Keratinocyte (primary cell): ENCODE results near the gene PHOX2A. TPM values are rescaled to one million over a fixed set of nuclear protein-coding genes. Genes with fewer than 3 reads are reported as not detected.

Experiments used
- DNase-seq: peaks from one replicate; pipeline ENCODE4 v3.0.0-alpha.2; 2011; ENCODE audit warnings: low read depth, missing footprints, low spot score
- FAIRE-seq: peaks from 2 replicates; lab custom pipeline; 2011; peaks lifted over from hg19 to GRCh38; lab: Jason Lieb, UNC
- H2AFZ ChIP-seq: 2 replicates; pipeline ENCODE4 v1.6.0; 2012; ENCODE audit warnings: low read length, control low read depth, inconsistent platforms; ENCODE audit not compliant: control insufficient read depth
- H3K27ac ChIP-seq: 2 replicates; pipeline ENCODE4 v1.5.1; 2011; ENCODE audit warnings: low read length; ENCODE audit not compliant: control insufficient read depth, insufficient read depth
- H3K27me3 ChIP-seq: 3 replicates; pipeline ENCODE4 v1.6.0; 2011; ENCODE audit warnings: low read length; ENCODE audit not compliant: control insufficient read depth, insufficient read depth; ENCODE audit errors: extremely low read depth
- H3K36me3 ChIP-seq, 2 experiments: 2 replicates in 1 of 2; 3 replicates in 1 of 2; pipeline ENCODE4 v1.5.1; 2011; ENCODE audit warnings: low read length in 2 of 2, mild to moderate bottlenecking in 1 of 2; ENCODE audit not compliant: control insufficient read depth in 2 of 2, insufficient read depth in 2 of 2; ENCODE audit errors: extremely low read depth in 1 of 2
- H3K4me1 ChIP-seq: 3 replicates; pipeline ENCODE4 v1.5.1; 2011; ENCODE audit warnings: low read length; ENCODE audit not compliant: control insufficient read depth, insufficient read depth; ENCODE audit errors: extremely low read depth
- H3K4me2 ChIP-seq: 3 replicates; pipeline ENCODE4 v1.6.0; 2011; ENCODE audit warnings: low read depth, low read length; ENCODE audit not compliant: control insufficient read depth, insufficient read depth; ENCODE audit errors: extremely low read depth
- H3K4me3 ChIP-seq, 3 experiments: fragments of 200-600 bp in 1 of 3; sonication (generic) in 1 of 3; 2 replicates in 2 of 3; 3 replicates in 1 of 3; pipeline ENCODE4 v1.5.1; 2011 to 2016; ENCODE audit warnings: low read length in 3 of 3, mild to moderate bottlenecking in 3 of 3, control low read depth in 2 of 3, inconsistent platforms in 1 of 3, low read depth in 1 of 3, mixed read lengths in 1 of 3, mixed run types in 1 of 3, moderate library complexity in 1 of 3; ENCODE audit not compliant: control insufficient read depth in 2 of 3, insufficient read depth in 2 of 3; ENCODE audit errors: extremely low read depth in 1 of 3
- H3K79me2 ChIP-seq: 2 replicates; pipeline ENCODE4 v1.6.0; 2012; ENCODE audit warnings: low read length; ENCODE audit not compliant: control insufficient read depth, insufficient read depth
- H3K9ac ChIP-seq: 3 replicates; pipeline ENCODE4 v1.6.0; 2011; ENCODE audit warnings: low read length; ENCODE audit not compliant: control insufficient read depth, insufficient read depth; ENCODE audit errors: extremely low read depth
- H3K9me1 ChIP-seq: 3 replicates; pipeline ENCODE4 v1.6.0; 2011; ENCODE audit warnings: low read length; ENCODE audit not compliant: control insufficient read depth, insufficient read depth; ENCODE audit errors: extremely low read depth
- H3K9me3 ChIP-seq: 2 replicates; pipeline ENCODE4 v1.5.1; 2012; ENCODE audit warnings: low read depth, low read length; ENCODE audit not compliant: control insufficient read depth
- H4K20me1 ChIP-seq: 3 replicates; pipeline ENCODE4 v1.6.0; 2011; ENCODE audit warnings: low read length; ENCODE audit not compliant: control insufficient read depth, insufficient read depth; ENCODE audit errors: extremely low read depth
- CTCF ChIP-seq, 3 experiments: IDR thresholded peaks in 1 of 3; conservative IDR thresholded peaks in 1 of 3; optimal IDR thresholded peaks in 1 of 3; 2 replicates in 2 of 3; 3 replicates in 1 of 3; pipeline versions ENCODE3 to v1.5.1; 2011; ENCODE audit warnings: low read length in 3 of 3, mild to moderate bottlenecking in 3 of 3, moderate library complexity in 2 of 3, control low read depth in 1 of 3, inconsistent platforms in 1 of 3; ENCODE audit not compliant: insufficient read depth in 2 of 3; ENCODE audit errors: extremely low read depth in 1 of 3
- EZH2 ChIP-seq: IDR thresholded peaks from one replicate; pipeline ENCODE4 v1.6.1; 2012; ENCODE audit warnings: inconsistent platforms, mild to moderate bottlenecking, low read length, moderate library complexity
- dilution Hi-C: fragments of 300-500 bp; cut with MboI; formaldehyde crosslinking; loops from one replicate; pipeline ENCODE4 v1.7.0; 2020; ENCODE audit warnings: low sequenced_read_pairs; ENCODE audit not compliant: extremely low pct_ligation_motif_present
- polyA plus RNA-seq, 5 experiments: library from polyadenylated mRNA; depleted of rRNA in 3 of 5; stranded (reverse) in 3 of 5; stranded (forward) in 1 of 5; unstranded in 1 of 5; fragments of >200 nt; gene quantifications; 1 replicate in 1 of 5; 2 replicates in 3 of 5; 3 replicates in 1 of 5; pipeline versions ENCODE4 v1.2.1 to v1.2.3, GENCODE V29; 2011 to 2012; ENCODE audit warnings: missing spikeins in 2 of 5, low read depth in 1 of 5, low replicate concordance in 1 of 5

Gene PHOX2A
- polyA plus RNA-seq, 1 donor (not counting 4 experiments of a cell fraction or from before 2014, with no cell fraction given): not detected

DNA sequence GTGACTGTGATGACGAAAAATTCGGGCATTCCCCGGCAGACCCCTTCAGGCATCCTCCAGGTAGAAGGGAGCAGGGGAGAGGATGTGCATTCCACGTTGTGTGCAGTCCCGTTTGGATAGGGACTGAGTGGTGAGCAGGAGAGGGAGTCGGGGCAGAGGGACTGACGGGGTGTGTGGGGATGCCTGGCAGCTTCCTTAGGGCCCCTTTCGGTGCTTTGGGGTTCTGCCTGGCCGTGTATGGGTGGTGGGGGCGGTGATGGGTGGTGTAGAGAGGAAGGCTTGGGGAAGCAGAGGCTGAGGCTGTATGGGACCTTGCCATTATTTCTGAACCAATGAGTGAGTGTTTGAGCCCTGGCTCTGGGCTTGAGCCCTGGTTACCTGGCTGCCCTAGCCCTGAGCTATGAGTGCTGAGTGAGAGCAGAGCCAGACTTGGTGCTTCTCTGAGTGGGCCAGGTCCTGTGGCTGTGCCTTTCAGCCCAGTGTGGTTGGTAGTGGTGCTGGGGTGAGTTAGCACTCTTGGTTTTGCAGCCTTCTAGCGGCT is 18.5 kb downstream of the PHOX2A start:
- TF ChIP-seq EZH2 (no peak), CTCF (optimal IDR thresholded peaks at IDR 0.05 in 1 of 3, IDR thresholded peaks at IDR 0.05 in 1 of 3, conservative IDR thresholded peaks at IDR 0.05 in 1 of 3; ENCODE audit: extremely low read depth in 1 of 3, insufficient read depth in 2 of 3, low read length in 3 of 3) (no peak)
- no peak for FAIRE-seq
- H3K79me2 ChIP-seq: peaks cover 29% of the 10 kb centered on the region

GRCh38 chr11:72224564-72225410 is 19.2 kb downstream of the PHOX2A start, which contains the start of gene INPPL1:
Gene INPPL1 (plus strand): TSS chr11:72224767. CDS start chr11:72224985, 218 bp downstream.
- H3K36me3 ChIP-seq: peaks cover 12 to 21% of the 10 kb centered on the region in 2 experiments
- peaks cover 29% of the 10 kb centered on the region for H3K79me2 ChIP-seq
- peak within 1 kb of the TSS; percentile 83 for H2AFZ ChIP-seq
- H3K27me3 ChIP-seq: no peaks in the 10 kb centered on the region
- FAIRE-seq (no peak), DNase-seq (no peak)
- peaks cover 10% of the 10 kb centered on the region for H3K4me1 ChIP-seq
- H3K9me3 ChIP-seq: no peaks in the 10 kb centered on the region
- H3K4me3 ChIP-seq: peak within 1 kb of the TSS; percentile 74 to 86 (median 81)
- peak within 1 kb of the TSS; percentile 73 for H3K9ac ChIP-seq
- TF ChIP-seq CTCF (optimal IDR thresholded peaks at IDR 0.05 in 1 of 3, IDR thresholded peaks at IDR 0.05 in 1 of 3, conservative IDR thresholded peaks at IDR 0.05 in 1 of 3; ENCODE audit: extremely low read depth in 1 of 3, insufficient read depth in 2 of 3, low read length in 3 of 3) (no peak), EZH2 (no peak)
- H3K4me2 ChIP-seq: peak within 1 kb of the TSS; percentile 95
- dilution Hi-C loops: no loop called here
- peaks cover 3% of the 10 kb centered on the region for H4K20me1 ChIP-seq
- no peaks in the 10 kb centered on the region for H3K9me1 ChIP-seq
- H3K27ac ChIP-seq: peak within 1 kb of the TSS; percentile 63

More for the DNA sequence above, 18.5 kb downstream of the PHOX2A start:
- peak overlapping the region; percentile 42 for H3K27ac ChIP-seq
- H3K4me3 ChIP-seq: peak overlapping the region; percentile 74 to 86 (median 81)
- peaks cover 19 to 25% of the 10 kb centered on the region in 2 experiments for H3K36me3 ChIP-seq
- H3K4me2 ChIP-seq: peak overlapping the region; percentile 95
- DNase-seq: no peak
- no peaks in the 10 kb centered on the region for H3K9me3 ChIP-seq
- H3K9me1 ChIP-seq: no peaks in the 10 kb centered on the region
- peaks cover 3% of the 10 kb centered on the region for H4K20me1 ChIP-seq
- H3K4me1 ChIP-seq: peaks cover 10% of the 10 kb centered on the region
- no peaks in the 10 kb centered on the region for H3K27me3 ChIP-seq
- dilution Hi-C loops: no loop called here
- H2AFZ ChIP-seq: no peak overlapping the region
- H3K9ac ChIP-seq: peak overlapping the region; percentile 73
